HG03342 (cell line): Measurements from ENCODE around the gene KCNK1.

ENCODE experiments used
- ATAC-seq: cut with Tn5 transposase; IDR thresholded peaks from one replicate; pipeline ENCODE4 v1.9.1; 2021; ENCODE audit warnings: mild to moderate bottlenecking, moderate library complexity; ENCODE audit not compliant: unreplicated experiment

Gene KCNK1

GRCh38 chr1:233695901-233696300 is 82.0 kb downstream of the KCNK1 start:
- no peak for ATAC-seq

GRCh38 chr1:233700338-233700737 is 86.4 kb downstream of the KCNK1 start:
- ATAC-seq, result no peak

GRCh38 chr1:233704170-233704897 is 90.4 kb downstream of the KCNK1 start:
- ATAC-seq, result no peak

DNA sequence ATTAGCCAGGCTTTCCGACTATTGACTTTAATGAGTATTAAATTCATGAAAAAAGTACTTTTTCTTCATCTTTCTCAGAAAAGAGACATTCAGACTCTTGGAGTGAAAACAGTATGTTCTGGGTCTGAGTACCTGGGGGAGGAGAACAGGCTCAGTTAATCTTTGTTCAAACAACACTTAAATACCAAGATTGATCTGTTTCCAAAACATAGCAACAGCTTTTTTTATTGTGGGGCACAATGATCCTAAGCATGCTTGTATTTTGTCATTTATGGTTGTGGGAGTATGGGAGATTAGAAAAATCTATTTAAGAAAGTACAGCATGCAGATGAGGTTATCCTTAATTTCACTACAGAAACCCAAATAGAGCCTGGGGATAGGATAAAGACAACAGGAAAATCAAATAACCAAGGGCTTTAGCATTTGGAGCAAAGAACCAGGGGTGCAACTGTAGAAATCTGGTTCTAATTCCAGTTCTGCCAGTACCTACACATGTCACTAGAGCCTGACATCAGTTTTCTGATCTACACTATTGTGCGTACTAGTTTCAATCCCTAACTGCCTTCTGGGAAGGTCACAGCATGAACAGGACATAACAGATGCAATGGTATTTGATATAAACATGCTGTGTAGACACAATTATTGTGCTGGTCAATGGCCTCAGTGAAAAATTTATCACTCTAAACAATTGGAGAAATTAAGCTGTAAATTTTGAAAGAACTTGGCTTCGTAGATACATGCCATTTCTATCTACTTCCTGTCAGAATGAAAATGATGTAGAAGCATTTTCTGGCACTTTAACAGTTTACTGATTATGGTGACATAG is 91.2 kb downstream of the KCNK1 start:
- no peak for ATAC-seq

GRCh38 chr1:233707153-233707879 is 93.4 kb downstream of the KCNK1 start:
- ATAC-seq, result no peak

DNA sequence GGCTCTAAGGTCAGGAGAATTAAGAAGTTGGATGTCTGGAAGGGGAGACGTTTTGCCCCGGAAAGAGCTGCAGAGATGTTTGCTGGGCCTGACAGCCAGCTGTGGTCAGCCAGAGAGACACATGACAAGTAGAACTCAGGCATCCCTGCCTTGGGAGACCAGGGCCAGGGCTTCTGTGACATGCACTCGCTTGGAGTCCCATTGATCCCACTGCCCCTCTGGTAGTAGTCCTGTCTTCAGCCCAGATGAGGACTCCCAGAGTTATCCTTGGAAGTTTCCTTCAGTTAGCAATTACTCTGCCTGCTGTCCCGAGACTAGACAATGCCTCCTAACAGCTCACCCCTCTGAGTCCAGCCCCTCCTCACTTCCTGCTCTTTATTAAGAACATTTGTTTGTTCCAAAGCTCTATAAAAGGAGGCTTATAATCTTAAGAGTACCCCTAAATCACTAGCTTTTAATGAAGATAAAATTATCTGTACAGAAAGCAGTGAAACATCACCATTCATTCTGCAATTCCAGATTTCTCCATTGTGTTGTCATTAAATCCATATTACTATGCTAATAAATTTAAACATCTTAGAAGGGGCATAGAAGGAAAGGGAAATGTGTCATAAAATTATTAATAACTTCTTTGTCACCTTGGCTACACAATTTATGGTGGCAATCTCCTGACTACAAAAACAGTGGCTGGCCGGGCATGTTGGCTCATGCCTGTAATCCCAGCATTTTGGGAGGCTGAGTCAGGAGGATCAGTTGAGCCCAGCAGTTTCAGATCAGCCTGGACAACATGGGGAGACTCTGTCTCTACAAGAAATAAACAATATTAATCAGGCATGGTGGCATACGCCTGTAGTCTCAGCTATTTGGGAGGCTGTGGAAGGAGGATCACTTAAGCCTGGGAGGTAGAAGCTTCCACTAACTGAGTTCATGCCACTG is 94.2 kb downstream of the KCNK1 start:
- no peak for ATAC-seq

- ATAC-seq, result no peak
Observed at GRCh38 chr1:233710031-233710430, 96.1 kb downstream of the KCNK1 start.

DNA sequence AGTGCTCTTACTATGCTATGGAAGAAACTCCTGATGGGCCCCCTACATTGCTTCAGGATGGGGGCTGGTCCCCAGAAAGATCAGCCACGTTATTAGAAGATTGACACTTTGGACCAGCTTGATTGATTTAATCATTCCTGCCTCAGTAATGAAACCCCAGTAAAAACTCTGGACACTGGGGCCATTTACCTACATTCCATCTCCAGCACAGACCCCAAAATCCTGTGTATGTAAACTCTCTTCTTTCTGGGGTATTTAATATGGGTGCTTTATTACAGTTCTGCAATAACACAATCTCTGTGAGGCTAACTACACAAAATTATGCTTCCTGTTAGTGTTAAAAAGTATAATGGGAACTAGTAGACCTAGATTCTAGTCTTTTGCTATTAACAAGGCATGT is 96.6 kb downstream of the KCNK1 start:
- ATAC-seq, result no peak

DNA sequence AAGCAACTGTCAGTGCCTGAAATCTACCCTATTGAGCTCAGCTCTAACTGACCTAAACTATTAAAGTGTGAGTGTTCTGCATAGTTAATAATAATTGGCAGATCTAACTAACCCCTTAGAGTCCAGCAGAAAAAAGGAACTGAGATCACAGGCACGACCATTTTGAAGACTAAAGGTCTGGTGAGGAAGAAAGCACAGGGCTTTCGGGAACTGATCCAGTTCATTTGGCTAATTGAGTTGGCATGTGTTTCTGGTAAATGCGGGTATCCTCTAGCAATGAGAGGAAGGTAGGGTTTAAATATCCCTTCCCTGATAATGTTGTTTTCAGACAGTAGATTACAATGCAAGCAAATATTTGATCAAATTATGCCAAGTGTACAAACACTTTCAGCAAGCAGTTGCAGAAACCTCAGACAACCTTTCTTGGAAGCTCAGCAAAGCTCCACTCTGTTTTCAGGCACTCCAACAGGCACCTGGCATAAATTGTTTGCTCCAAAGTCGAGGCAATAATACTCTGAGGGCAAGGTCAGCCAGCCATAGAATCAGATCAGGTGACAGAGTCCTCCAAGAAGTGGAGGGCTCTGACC is 100.8 kb downstream of the KCNK1 start:
- ATAC-seq, result no peak

- no peak for ATAC-seq
Observed at GRCh38 chr1:233718057-233718456, 104.2 kb downstream of the KCNK1 start.

DNA sequence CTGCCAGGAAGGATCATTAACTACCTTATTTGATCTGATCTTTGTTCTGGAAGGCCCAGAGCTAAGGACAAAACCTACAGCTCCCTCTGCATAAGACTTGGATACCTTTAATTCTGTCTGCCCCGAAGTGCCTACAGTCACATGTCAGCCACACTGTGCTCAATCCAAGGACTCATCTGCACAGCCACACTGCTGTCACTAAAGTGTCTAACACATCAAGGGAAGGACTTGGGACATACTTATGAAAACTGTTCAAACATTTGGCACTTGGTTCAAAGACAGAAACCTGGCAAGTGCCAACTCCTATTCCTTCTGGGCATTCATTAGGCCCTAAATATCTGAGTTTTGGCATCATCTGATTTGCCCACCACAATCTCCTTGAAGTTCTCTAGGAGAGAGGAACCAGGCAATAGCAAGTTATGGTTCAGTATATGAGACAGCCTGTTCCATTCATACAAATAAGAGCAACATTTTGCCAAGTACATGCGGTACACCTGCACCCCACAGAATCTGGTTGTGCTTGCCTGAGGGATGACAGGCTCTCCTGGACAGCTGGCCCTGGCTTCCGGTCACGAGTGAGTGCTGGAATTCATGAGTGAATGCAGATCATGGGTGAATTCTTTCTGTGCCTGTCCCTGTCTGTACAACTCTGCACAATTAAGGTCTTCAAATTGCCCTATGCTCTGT is 105.9 kb downstream of the KCNK1 start:
- no peak for ATAC-seq

DNA sequence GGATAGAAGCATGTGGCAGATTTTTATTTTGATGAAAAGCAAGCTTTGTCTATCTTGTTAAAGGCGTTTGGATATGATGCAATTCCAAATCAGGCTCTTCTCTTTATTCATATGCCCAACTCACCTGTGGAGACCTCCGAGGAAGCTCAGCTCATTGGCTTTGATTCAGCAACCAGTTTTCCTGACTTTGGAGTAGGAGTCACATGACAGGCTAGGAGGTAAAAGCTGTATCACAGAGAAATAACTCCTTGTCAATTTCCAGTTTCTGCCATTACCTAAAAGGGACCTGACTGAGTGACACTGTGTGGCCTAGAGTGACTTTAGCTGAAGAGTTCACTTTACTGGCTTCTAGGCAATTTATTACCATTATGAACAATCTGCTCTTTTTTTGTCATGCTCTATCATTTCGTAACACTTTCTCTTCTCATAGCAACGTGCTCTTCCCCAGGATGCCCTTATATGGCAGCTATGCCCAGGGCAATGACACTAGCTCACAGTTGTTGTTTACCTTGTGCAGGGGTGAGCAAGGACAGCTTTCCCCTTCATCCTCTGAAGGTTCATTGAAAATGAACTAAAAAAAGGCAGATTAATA is 107.2 kb downstream of the KCNK1 start:
- no peak for ATAC-seq
